Measurements from ENCODE around the gene GPR39.

Gene GPR39

GRCh38 chr2:132567682-132568081 lies 151.1 kb downstream of the GPR39 start:
- TF ChIP-seq CTCF (IDR thresholded peaks at IDR 0.05; ENCODE audit: insufficient read depth, low read length, missing control alignments): no peak
- CTCF ChIA-PET: interaction anchor here (1.7 kb wide), 1 partner anchor 20 kb away, joined by 4 read pairs; no protein-coding TSS in a partner anchor

GRCh38 chr2:132568656-132569055 lies 152.1 kb downstream of the GPR39 start:
- H3K4me3 ChIP-seq (ENCODE audit: low read depth, low read length): no peak overlapping the region
- no peak for DNase-seq (ENCODE audit: low read depth, low spot score)
- ChIA-PET POLR2A (no interaction called here), CTCF (no interaction called here)
- no peak for TF ChIP-seq CTCF (IDR thresholded peaks at IDR 0.05; ENCODE audit: insufficient read depth, low read length, missing control alignments)

More at GRCh38 chr2:132567682-132568081, 151.1 kb downstream of the GPR39 start:
- POLR2A ChIA-PET: no interaction called here
- DNase-seq (ENCODE audit: low read depth, low spot score): no peak
- H3K4me3 ChIP-seq (ENCODE audit: low read depth, low read length): no peak overlapping the region

GRCh38 chr2:132573444-132574007 lies 156.9 kb downstream of the GPR39 start:
- CTCF ChIA-PET: interaction anchor here (1.4 kb wide), 1 partner anchor 26 kb away, joined by 6 read pairs; no protein-coding TSS in a partner anchor
- POLR2A ChIA-PET: no interaction called here
- H3K4me3 ChIP-seq (ENCODE audit: low read depth, low read length): no peak overlapping the region
- no peak for TF ChIP-seq CTCF (IDR thresholded peaks at IDR 0.05; ENCODE audit: insufficient read depth, low read length, missing control alignments)
- no peak for DNase-seq (ENCODE audit: low read depth, low spot score)

- DNase-seq (ENCODE audit: low read depth, low spot score): no peak
- H3K4me3 ChIP-seq (ENCODE audit: low read depth, low read length): no peak overlapping the region
- POLR2A ChIA-PET: no interaction called here
- no peak for TF ChIP-seq CTCF (IDR thresholded peaks at IDR 0.05; ENCODE audit: insufficient read depth, low read length, missing control alignments)
- CTCF ChIA-PET: no interaction called here
Observed at GRCh38 chr2:132577686-132578085, 161.1 kb downstream of the GPR39 start.

GRCh38 chr2:132581591-132581990 lies 165.0 kb downstream of the GPR39 start:
- H3K4me3 ChIP-seq (ENCODE audit: low read depth, low read length): no peak overlapping the region
- DNase-seq (ENCODE audit: low read depth, low spot score): no peak
- CTCF ChIA-PET: interaction anchor here (0.8 to 2.5 kb wide), 7 partner anchors 12 to 1262 kb away, joined by 3 to 20 read pairs (median 4); no protein-coding TSS in a partner anchor
- POLR2A ChIA-PET: no interaction called here
- no peak for TF ChIP-seq CTCF (IDR thresholded peaks at IDR 0.05; ENCODE audit: insufficient read depth, low read length, missing control alignments)

GRCh38 chr2:132581991-132582738 lies 165.6 kb downstream of the GPR39 start:
- DNase-seq (ENCODE audit: low read depth, low spot score): no peak
- CTCF ChIA-PET: interaction anchor here (0.8 to 2.5 kb wide), 8 partner anchors 11 to 1261 kb away, joined by 3 to 20 read pairs (median 4); no protein-coding TSS in a partner anchor

More at GRCh38 chr2:132581991-132582738, 165.6 kb downstream of the GPR39 start:
- POLR2A ChIA-PET: no interaction called here
- peak; percentile 74 for TF ChIP-seq CTCF (IDR thresholded peaks at IDR 0.05; ENCODE audit: insufficient read depth, low read length, missing control alignments)
- H3K4me3 ChIP-seq (ENCODE audit: low read depth, low read length): no peak overlapping the region
